ENCODE data around the gene PROX2. TPM values are rescaled to one million over a fixed set of nuclear protein-coding genes. Genes with fewer than 3 reads are reported as not detected.
A peak's percentile ranks its signal among the peaks of the same experiment; 100 is the strongest.

PROX2 gene
- total and polyA plus RNA-seq, 2 donors (not counting 1 experiment from before 2014, with no cell fraction given) = 0.03 to 0.07 TPM

DNA sequence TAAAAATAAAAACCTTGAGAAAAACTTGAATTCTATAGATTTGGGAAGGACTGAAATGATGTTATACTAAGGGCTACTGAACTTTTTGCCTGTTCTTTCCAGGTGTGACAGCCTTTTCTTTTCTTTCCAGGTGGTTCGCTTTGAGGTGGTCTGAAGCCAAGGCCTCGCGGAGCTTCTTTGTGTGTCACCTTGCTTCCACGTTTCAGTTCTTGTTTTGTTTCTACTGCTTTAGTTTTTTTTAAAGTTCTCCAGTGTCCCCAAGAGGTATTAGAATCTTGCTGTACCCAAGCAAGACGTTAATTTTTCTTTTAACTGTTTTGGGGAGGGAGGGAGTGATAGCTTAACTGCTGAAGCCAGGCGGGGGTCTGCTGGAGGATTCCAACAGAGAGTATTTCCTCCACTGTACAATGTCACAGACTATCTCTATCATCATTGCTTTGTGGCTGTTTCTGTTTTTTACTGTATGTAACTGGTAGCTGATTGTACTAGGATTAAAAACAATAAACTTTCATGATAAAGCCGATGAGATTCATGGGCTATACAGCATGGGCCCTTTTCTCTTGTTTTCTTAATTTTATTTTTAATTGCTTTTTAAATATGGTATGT, 40.2 kb downstream of the PROX2 start:
- Histone ChIP-seq H3K36me3 (replicated peaks in 1 of 2; ENCODE audit: control extremely low read depth in 1 of 2, control insufficient read depth in 1 of 2, extremely low read depth in 1 of 2, insufficient read depth in 2 of 2, low read length in 1 of 2) (peaks cover 7 to 13% of the 10 kb centered on the region in 2 experiments), H4K20me1 (ENCODE audit: control insufficient read depth, insufficient read depth, low read length, poor library complexity, severe bottlenecking) (no peaks in the 10 kb centered on the region), H3K9ac (ENCODE audit: low read length) (peak overlapping the region; percentile 6), H3K79me2 (ENCODE audit: control insufficient read depth, insufficient read depth, low read length) (no peaks in the 10 kb centered on the region), H3K27me3 (replicated peaks in 1 of 4; ENCODE audit: control extremely low read depth in 1 of 4, control insufficient read depth in 3 of 4, insufficient read depth in 4 of 4, low read length in 3 of 4) (no peaks in the 10 kb centered on the region), H3K4me1 (ENCODE audit: control insufficient read depth in 2 of 2, insufficient read depth in 2 of 2, low read length in 2 of 2) (peaks cover 50% of the 10 kb centered on the region in 2 donors), H2AFZ (ENCODE audit: insufficient read depth, low read depth, low read length, poor library complexity, severe bottlenecking) (peak overlapping the region; percentile 75), H3K27ac (ENCODE audit: low read length in 2 of 2) (peak overlapping the region; percentile 69 to 85), H3K4me3 (ENCODE audit: control extremely low read depth in 1 of 5, extremely low read depth in 1 of 5, insufficient read depth in 1 of 5, low read depth in 2 of 5, low read length in 4 of 5) (peak overlapping the region in 2 of 5 experiments; percentile 0 to 7), H3K4me2 (replicated peaks; ENCODE audit: low read depth, low read length, poor library complexity, severe bottlenecking) (peak overlapping the region; percentile 53), H3K9me3 (ENCODE audit: control extremely low read depth in 1 of 3, control insufficient read depth in 2 of 3, insufficient read depth in 1 of 3, low read length in 2 of 3) (no peaks in the 10 kb centered on the region)
- intact Hi-C loops (cut with micrococcal nuclease) = no loop called here
- 10% methylated on average over 3 of the region's 7 CpGs for WGBS (ENCODE audit: insufficient coverage)
- Mint-ChIP-seq H3K9me3 (ENCODE audit: insufficient read depth) (no peaks in the 10 kb centered on the region), H3K27ac (peak overlapping the region; percentile 87), H3K4me1 (peaks cover 56% of the 10 kb centered on the region), H3K4me3 (peak overlapping the region; percentile 76), H3K27me3 (no peaks in the 10 kb centered on the region)
- ChIA-PET POLR2A (interaction anchor here (0.6 to 1.0 kb wide), 3 partner anchors 72 to 1698 kb away, joined by 3 to 4 read pairs (median 4); partner anchors contain the start of gene YLPM1), CTCF (interaction anchor here (0.7 to 6.4 kb wide), 7 partner anchors 13 to 227 kb away, joined by 3 to 54 read pairs (median 4); no protein-coding TSS in a partner anchor)
- peak; percentile 61 for DNase-seq
- TF ChIP-seq EZH2 (IDR thresholded peaks at IDR 0.05; ENCODE audit: borderline replicate concordance, insufficient read depth, low read depth, low read length, poor library complexity, severe bottlenecking) = no peak
- TF ChIP-seq, protein P1, sequence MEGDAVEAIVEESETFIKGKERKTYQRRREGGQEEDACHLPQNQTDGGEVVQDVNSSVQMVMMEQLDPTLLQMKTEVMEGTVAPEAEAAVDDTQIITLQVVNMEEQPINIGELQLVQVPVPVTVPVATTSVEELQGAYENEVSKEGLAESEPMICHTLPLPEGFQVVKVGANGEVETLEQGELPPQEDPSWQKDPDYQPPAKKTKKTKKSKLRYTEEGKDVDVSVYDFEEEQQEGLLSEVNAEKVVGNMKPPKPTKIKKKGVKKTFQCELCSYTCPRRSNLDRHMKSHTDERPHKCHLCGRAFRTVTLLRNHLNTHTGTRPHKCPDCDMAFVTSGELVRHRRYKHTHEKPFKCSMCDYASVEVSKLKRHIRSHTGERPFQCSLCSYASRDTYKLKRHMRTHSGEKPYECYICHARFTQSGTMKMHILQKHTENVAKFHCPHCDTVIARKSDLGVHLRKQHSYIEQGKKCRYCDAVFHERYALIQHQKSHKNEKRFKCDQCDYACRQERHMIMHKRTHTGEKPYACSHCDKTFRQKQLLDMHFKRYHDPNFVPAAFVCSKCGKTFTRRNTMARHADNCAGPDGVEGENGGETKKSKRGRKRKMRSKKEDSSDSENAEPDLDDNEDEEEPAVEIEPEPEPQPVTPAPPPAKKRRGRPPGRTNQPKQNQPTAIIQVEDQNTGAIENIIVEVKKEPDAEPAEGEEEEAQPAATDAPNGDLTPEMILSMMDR (IDR thresholded peaks at IDR 0.05) = no peak
- peak; percentile 64 for ATAC-seq (ENCODE audit: low read depth)

Measured in B cell (primary cell).